ENCODE results near the gene ZNF438.
"Not testable (repeated sequence)": the region's sequence is repeated elsewhere in the genome, so short reads cannot be mapped to it uniquely, and the experiment has no call there.

ZNF438 gene

GRCh38 chr10:30983209-30983608, 48.5 kb downstream of the ZNF438 start:
- intact Hi-C loops (cut with micrococcal nuclease): not testable (repeated sequence)

GRCh38 chr10:30980951-30981616, 50.6 kb downstream of the ZNF438 start:
- Mint-ChIP-seq H3K27me3 (no peaks in the 10 kb centered on the region), H3K27ac (no peak overlapping the region), H3K36me3 (ENCODE audit: low read depth) (peaks cover 43% of the 10 kb centered on the region), H3K9me3 (peaks cover 23% of the 10 kb centered on the region), H3K4me1 (ENCODE audit: low read depth) (peaks cover 10% of the 10 kb centered on the region), H3K4me3 (no peak overlapping the region)
- intact Hi-C loops (cut with micrococcal nuclease): no loop called here

More at GRCh38 chr10:30983209-30983608, 48.5 kb downstream of the ZNF438 start:
- H3K4me1 Mint-ChIP-seq (ENCODE audit: low read depth); H3K27me3 Mint-ChIP-seq; H3K4me3 Mint-ChIP-seq; H3K27ac Mint-ChIP-seq: not testable (repeated sequence)
- H3K36me3 Mint-ChIP-seq (ENCODE audit: low read depth): peaks cover 43% of the 10 kb centered on the region
- H3K9me3 Mint-ChIP-seq: peaks cover 23% of the 10 kb centered on the region

- intact Hi-C loops (cut with micrococcal nuclease): no loop called here
- Mint-ChIP-seq H3K36me3 (ENCODE audit: low read depth) (peaks cover 43% of the 10 kb centered on the region), H3K4me3 (no peak overlapping the region), H3K27me3 (no peaks in the 10 kb centered on the region), H3K9me3 (peaks cover 23% of the 10 kb centered on the region), H3K4me1 (ENCODE audit: low read depth) (peaks cover 13% of the 10 kb centered on the region), H3K27ac (no peak overlapping the region)
Observed at GRCh38 chr10:30979956-30980355, 51.7 kb downstream of the ZNF438 start.

- Mint-ChIP-seq H3K4me1 (ENCODE audit: low read depth) (peaks cover 15% of the 10 kb centered on the region), H3K27ac (no peak overlapping the region), H3K4me3 (no peak overlapping the region), H3K9me3 (peaks cover 23% of the 10 kb centered on the region), H3K27me3 (no peaks in the 10 kb centered on the region), H3K36me3 (ENCODE audit: low read depth) (peaks cover 48% of the 10 kb centered on the region)
- intact Hi-C loops (cut with micrococcal nuclease): no loop called here
Observed at GRCh38 chr10:30978843-30979242, 52.8 kb downstream of the ZNF438 start.

- Mint-ChIP-seq H3K36me3 (ENCODE audit: low read depth) (peaks cover 47% of the 10 kb centered on the region), H3K27ac (no peak overlapping the region), H3K27me3 (no peaks in the 10 kb centered on the region), H3K4me1 (ENCODE audit: low read depth) (peaks cover 10% of the 10 kb centered on the region), H3K4me3 (no peak overlapping the region), H3K9me3 (peaks cover 14% of the 10 kb centered on the region)
- intact Hi-C loops (cut with micrococcal nuclease): no loop called here
Observed at GRCh38 chr10:30977385-30977784, 54.3 kb downstream of the ZNF438 start.

GRCh38 chr10:30974773-30975415, 56.8 kb downstream of the ZNF438 start:
- intact Hi-C loops (cut with micrococcal nuclease): no loop called here
- H3K9me3 Mint-ChIP-seq: peaks cover 8% of the 10 kb centered on the region
- H3K4me1 Mint-ChIP-seq (ENCODE audit: low read depth): peaks cover 16% of the 10 kb centered on the region
- no peak overlapping the region for H3K4me3 Mint-ChIP-seq
- peaks cover 38% of the 10 kb centered on the region for H3K36me3 Mint-ChIP-seq (ENCODE audit: low read depth)
- peak overlapping the region; percentile 60 for H3K27ac Mint-ChIP-seq
- no peaks in the 10 kb centered on the region for H3K27me3 Mint-ChIP-seq

- Mint-ChIP-seq H3K27ac (peak overlapping the region; percentile 60), H3K9me3 (peaks cover 2% of the 10 kb centered on the region), H3K27me3 (no peaks in the 10 kb centered on the region), H3K36me3 (ENCODE audit: low read depth) (peaks cover 32% of the 10 kb centered on the region), H3K4me1 (ENCODE audit: low read depth) (peaks cover 16% of the 10 kb centered on the region), H3K4me3 (no peak overlapping the region)
- intact Hi-C loops (cut with micrococcal nuclease): no loop called here
Observed at GRCh38 chr10:30974355-30974754, 57.3 kb downstream of the ZNF438 start.

GRCh38 chr10:30973737-30974136, 57.9 kb downstream of the ZNF438 start:
- no peaks in the 10 kb centered on the region for H3K9me3 Mint-ChIP-seq
- peaks cover 16% of the 10 kb centered on the region for H3K4me1 Mint-ChIP-seq (ENCODE audit: low read depth)
- intact Hi-C loops (cut with micrococcal nuclease): no loop called here
- no peaks in the 10 kb centered on the region for H3K27me3 Mint-ChIP-seq
- H3K4me3 Mint-ChIP-seq: no peak overlapping the region
- peaks cover 28% of the 10 kb centered on the region for H3K36me3 Mint-ChIP-seq (ENCODE audit: low read depth)
- no peak overlapping the region for H3K27ac Mint-ChIP-seq

GRCh38 chr10:30970760-30971460, 60.8 kb downstream of the ZNF438 start:
- Mint-ChIP-seq H3K4me3 (no peak overlapping the region), H3K27me3 (no peaks in the 10 kb centered on the region), H3K27ac (no peak overlapping the region), H3K4me1 (ENCODE audit: low read depth) (peaks cover 16% of the 10 kb centered on the region), H3K36me3 (ENCODE audit: low read depth) (peaks cover 35% of the 10 kb centered on the region), H3K9me3 (no peaks in the 10 kb centered on the region)
- intact Hi-C loops (cut with micrococcal nuclease): no loop called here

- no peak overlapping the region for H3K27ac Mint-ChIP-seq
- H3K4me1 Mint-ChIP-seq (ENCODE audit: low read depth): peaks cover 17% of the 10 kb centered on the region
- no peak overlapping the region for H3K4me3 Mint-ChIP-seq
- intact Hi-C loops (cut with micrococcal nuclease): no loop called here
- H3K9me3 Mint-ChIP-seq: no peaks in the 10 kb centered on the region
- peaks cover 36% of the 10 kb centered on the region for H3K36me3 Mint-ChIP-seq (ENCODE audit: low read depth)
- no peaks in the 10 kb centered on the region for H3K27me3 Mint-ChIP-seq
Observed at GRCh38 chr10:30968711-30969110, 63.0 kb downstream of the ZNF438 start.

GRCh38 chr10:30967650-30968410, 63.8 kb downstream of the ZNF438 start:
- peaks cover 39% of the 10 kb centered on the region for H3K36me3 Mint-ChIP-seq (ENCODE audit: low read depth)
- no peak overlapping the region for H3K4me3 Mint-ChIP-seq
- H3K4me1 Mint-ChIP-seq (ENCODE audit: low read depth): peaks cover 17% of the 10 kb centered on the region
- H3K27me3 Mint-ChIP-seq: no peaks in the 10 kb centered on the region
- no peak overlapping the region for H3K27ac Mint-ChIP-seq
- H3K9me3 Mint-ChIP-seq: no peaks in the 10 kb centered on the region
- intact Hi-C loops (cut with micrococcal nuclease): no loop called here

- Mint-ChIP-seq H3K27ac (peak overlapping the region; percentile 31), H3K9me3 (no peaks in the 10 kb centered on the region), H3K4me1 (ENCODE audit: low read depth) (peaks cover 11% of the 10 kb centered on the region), H3K27me3 (no peaks in the 10 kb centered on the region), H3K4me3 (no peak overlapping the region), H3K36me3 (ENCODE audit: low read depth) (peaks cover 41% of the 10 kb centered on the region)
- intact Hi-C loops (cut with micrococcal nuclease): no loop called here
Observed at GRCh38 chr10:30963992-30964930, 67.4 kb downstream of the ZNF438 start.

GRCh38 chr10:30962522-30962921, 69.1 kb downstream of the ZNF438 start:
- intact Hi-C loops (cut with micrococcal nuclease): no loop called here
- Mint-ChIP-seq H3K27me3 (no peaks in the 10 kb centered on the region), H3K36me3 (ENCODE audit: low read depth) (peaks cover 41% of the 10 kb centered on the region), H3K4me1 (ENCODE audit: low read depth) (peaks cover 11% of the 10 kb centered on the region), H3K9me3 (no peaks in the 10 kb centered on the region), H3K4me3 (no peak overlapping the region), H3K27ac (no peak overlapping the region)
